GM19023 (cell line): ENCODE results near the gene JRKL.
"Not testable (repeated sequence)": the region's sequence is repeated elsewhere in the genome, so short reads cannot be mapped to it uniquely, and the experiment has no call there.

Source experiments
- ATAC-seq: cut with Tn5 transposase; IDR thresholded peaks from one replicate; pipeline ENCODE4 v1.9.1; 2021; ENCODE audit warnings: mild to moderate bottlenecking, moderate library complexity; ENCODE audit not compliant: unreplicated experiment

JRKL gene

GRCh38 chr11:96393753-96394348, 4.0 kb downstream of the JRKL start:
- no peak for ATAC-seq

GRCh38 chr11:96394773-96395172, 5.0 kb downstream of the JRKL start:
- ATAC-seq = no peak

- ATAC-seq = no peak
Observed at GRCh38 chr11:96396637-96397036, 6.8 kb downstream of the JRKL start.

- no peak for ATAC-seq
Observed at GRCh38 chr11:96397863-96398262, 8.1 kb downstream of the JRKL start.

GRCh38 chr11:96400697-96401096, 10.9 kb downstream of the JRKL start:
- no peak for ATAC-seq

- ATAC-seq = not testable (repeated sequence)
Observed at GRCh38 chr11:96411412-96411811, 21.6 kb downstream of the JRKL start.

- no peak for ATAC-seq
Observed at GRCh38 chr11:96412761-96413381, 23.1 kb downstream of the JRKL start.

- no peak for ATAC-seq
Observed at GRCh38 chr11:96413408-96413807, 23.6 kb downstream of the JRKL start.

- no peak for ATAC-seq
Observed at GRCh38 chr11:96424693-96425092, 34.9 kb downstream of the JRKL start.

GRCh38 chr11:96430668-96431067, 40.9 kb downstream of the JRKL start:
- ATAC-seq = no peak

GRCh38 chr11:96432654-96433053, 42.8 kb downstream of the JRKL start:
- not testable (repeated sequence) for ATAC-seq
